VCaP (cell line): ENCODE data around the gene MRPL10.

Experiments used
- H3K27ac ChIP-seq: fragments of 450-650 bp; 2 replicates; pipeline ENCODE4 v1.5.1; 2017
- CTCF ChIP-seq: fragments of 450-650 bp; conservative IDR thresholded peaks from 2 replicates; pipeline ENCODE4 v1.5.1; 2017; ENCODE audit warnings: mild to moderate bottlenecking, moderate library complexity

MRPL10 gene

GRCh38 chr17:47821424-47822391, 9.6 kb downstream of the MRPL10 start, which contains the start of gene OSBPL7:
Gene OSBPL7, minus strand, starts transcription at chr17:47821794. Its CDS starts 1,516 bp downstream, at chr17:47820278.
- peak within 1 kb of the TSS; percentile 81 for H3K27ac ChIP-seq
- TF ChIP-seq CTCF: peak; percentile 76

GRCh38 chr17:47821031-47821423, 10.3 kb downstream of the MRPL10 start:
- H3K27ac ChIP-seq: peak overlapping the region; percentile 81
- TF ChIP-seq CTCF: no peak

GRCh38 chr17:47820033-47820789, 11.1 kb downstream of the MRPL10 start:
- TF ChIP-seq CTCF: no peak
- H3K27ac ChIP-seq: 0 out of 2 replicates have a peak overlapping the region, but pooled peaks have one; percentile 81

- TF ChIP-seq CTCF: no peak
- H3K27ac ChIP-seq: no peak overlapping the region
Measured at GRCh38 chr17:47819475-47819874, 11.9 kb downstream of the MRPL10 start.

- no peak for TF ChIP-seq CTCF
- no peak overlapping the region for H3K27ac ChIP-seq
Measured at GRCh38 chr17:47818002-47818695, 13.2 kb downstream of the MRPL10 start.

- TF ChIP-seq CTCF: no peak
- no peak overlapping the region for H3K27ac ChIP-seq
Measured at GRCh38 chr17:47816947-47817346, 14.4 kb downstream of the MRPL10 start.
